RCC 7860 (cell line): Measurements from ENCODE around the gene PELI1.
"Not testable (repeated sequence)": the region's sequence is repeated elsewhere in the genome, so short reads cannot be mapped to it uniquely, and the experiment has no call there.

Source experiments
- DNase-seq: peaks from one replicate; pipeline ENCODE4 v3.0.0-alpha.2; 2015; ENCODE audit warnings: low spot score
- FAIRE-seq: peaks from 2 replicates; lab custom pipeline; 2012; peaks lifted over from hg19 to GRCh38; lab: Jason Lieb, UNC

The PELI1 gene

DNA sequence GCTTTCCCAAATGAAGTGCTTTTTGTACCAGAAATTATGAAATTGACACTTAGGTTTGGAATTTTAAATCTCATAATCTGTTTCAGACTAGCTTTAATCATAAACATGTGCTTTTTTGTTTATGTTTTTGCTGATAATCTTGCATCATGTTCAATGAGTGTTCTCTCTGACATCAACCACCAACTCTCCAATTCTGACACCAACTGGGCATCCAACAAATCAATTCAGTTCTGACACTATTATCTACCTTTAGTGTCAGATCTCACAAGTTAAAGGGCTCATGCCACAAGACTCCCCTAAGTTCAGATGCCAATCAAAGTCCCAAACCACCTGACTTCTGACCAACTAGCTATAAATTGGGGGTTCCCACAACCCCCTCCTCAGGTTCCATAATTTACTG is 19.6 kb downstream of the PELI1 start:
- DNase-seq (no peak), FAIRE-seq (no peak)

GRCh38 chr2:64124168-64124567 is 20.1 kb downstream of the PELI1 start:
- FAIRE-seq = no peak

GRCh38 chr2:64123740-64124139 is 20.5 kb downstream of the PELI1 start:
- FAIRE-seq (no peak), DNase-seq (no peak)

More at GRCh38 chr2:64124168-64124567, 20.1 kb downstream of the PELI1 start:
- no peak for DNase-seq

GRCh38 chr2:64122358-64122757 is 21.9 kb downstream of the PELI1 start:
- DNase-seq (no peak), FAIRE-seq (no peak)

DNA sequence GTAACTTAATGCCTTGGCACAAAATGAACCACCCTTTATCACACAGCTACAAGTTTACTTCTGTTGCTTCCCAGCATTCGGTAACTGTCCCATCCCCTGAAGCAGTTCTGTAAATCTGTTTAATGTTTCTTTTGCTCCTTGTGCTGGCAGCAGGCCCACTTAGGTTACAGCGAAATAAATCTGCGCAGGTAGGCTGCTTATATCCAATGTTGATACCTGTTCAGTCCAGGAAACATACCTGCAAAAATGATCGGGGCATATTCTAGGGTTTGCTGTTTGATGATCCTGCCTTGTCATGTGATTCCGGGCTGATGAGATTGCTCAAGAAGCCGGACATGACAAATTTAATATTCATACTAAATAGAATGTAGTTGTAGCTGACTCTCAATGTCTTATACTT is 23.3 kb downstream of the PELI1 start:
- DNase-seq (no peak), FAIRE-seq (no peak)

- FAIRE-seq = no peak
- DNase-seq = no peak
Observed at GRCh38 chr2:64120008-64120407, 24.2 kb downstream of the PELI1 start.

- FAIRE-seq (no peak), DNase-seq (no peak)
Observed at GRCh38 chr2:64119369-64119768, 24.9 kb downstream of the PELI1 start.

DNA sequence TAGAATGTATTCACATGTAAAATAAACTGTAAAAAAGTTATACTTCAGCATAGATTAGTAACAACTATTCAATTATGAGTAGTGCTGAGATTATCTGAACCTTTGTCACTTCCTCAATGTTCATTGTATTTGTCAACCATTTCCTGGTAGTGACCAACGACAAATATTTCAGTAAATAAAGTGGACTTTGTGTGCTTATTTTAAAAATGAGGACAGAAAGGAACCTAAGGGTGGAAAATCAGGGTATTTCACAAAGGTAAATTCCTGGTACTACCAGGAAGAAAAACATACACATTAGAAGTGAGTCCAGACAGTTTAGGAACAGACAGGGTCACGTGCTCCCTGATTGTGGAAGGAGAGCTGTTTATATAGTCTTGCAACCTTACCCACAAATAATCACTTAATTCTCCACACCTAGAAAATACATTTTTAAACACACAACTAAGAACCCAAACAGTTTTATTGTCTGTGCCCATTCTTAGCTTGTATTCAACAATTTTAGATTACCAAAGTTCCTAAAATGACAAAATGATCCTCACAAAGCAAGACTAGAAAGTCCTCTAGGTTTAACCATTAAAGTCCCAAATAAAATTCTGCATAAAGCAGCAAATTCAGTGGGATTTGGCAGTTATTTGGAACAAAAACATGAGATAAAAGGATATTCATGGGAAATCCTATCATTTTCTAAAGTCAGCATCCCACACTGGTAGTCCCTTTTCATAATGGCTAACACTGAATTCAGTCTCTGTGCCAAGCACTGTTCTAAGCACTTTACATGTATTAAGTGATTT is 28.2 kb downstream of the PELI1 start:
- no peak for DNase-seq
- FAIRE-seq = no peak

GRCh38 chr2:64114912-64115277 is 29.3 kb downstream of the PELI1 start:
- DNase-seq = no peak
- no peak for FAIRE-seq

DNA sequence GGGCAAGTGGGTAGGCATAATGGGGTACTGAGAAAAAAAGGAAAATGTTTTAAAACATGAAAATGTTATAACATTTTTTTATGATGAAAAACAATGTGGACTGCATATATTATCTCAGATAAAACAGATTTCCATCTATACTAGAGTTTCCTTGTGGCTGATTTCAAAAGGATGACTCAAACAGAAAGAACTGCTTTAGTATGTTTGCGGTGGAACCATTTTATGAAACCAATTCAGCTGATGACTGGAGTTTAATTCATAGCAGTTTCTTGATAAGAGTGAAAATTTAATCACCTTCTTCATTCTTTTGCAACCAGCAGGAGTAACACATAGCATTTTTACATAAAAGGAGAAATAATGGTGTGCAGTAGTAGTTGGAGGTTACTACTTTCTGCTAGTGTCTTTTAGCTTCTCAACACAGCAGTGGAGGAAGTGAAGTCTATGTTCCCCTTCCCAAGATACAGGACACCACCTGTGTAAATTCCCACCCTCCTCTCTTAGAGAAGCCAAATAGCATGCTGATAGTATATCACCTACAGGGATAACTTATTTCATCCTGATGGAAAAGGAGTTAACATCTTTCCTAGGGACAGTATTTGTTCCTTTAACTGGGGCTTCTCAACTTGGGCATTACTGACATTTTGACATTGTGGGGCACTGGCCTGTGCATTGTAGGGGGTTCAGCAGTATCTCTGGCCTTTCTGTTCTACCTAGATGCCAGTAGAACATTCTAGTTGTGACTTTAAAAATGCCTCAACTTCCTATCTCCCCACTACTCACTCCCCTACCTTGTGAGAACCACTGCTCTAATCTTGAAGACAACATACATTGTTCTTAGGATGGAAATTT is 29.9 kb downstream of the PELI1 start:
- DNase-seq (peak; percentile 66), FAIRE-seq (peak; percentile 97)

GRCh38 chr2:64112016-64112415 is 32.2 kb downstream of the PELI1 start:
- FAIRE-seq (peak; percentile 56), DNase-seq (no peak)

DNA sequence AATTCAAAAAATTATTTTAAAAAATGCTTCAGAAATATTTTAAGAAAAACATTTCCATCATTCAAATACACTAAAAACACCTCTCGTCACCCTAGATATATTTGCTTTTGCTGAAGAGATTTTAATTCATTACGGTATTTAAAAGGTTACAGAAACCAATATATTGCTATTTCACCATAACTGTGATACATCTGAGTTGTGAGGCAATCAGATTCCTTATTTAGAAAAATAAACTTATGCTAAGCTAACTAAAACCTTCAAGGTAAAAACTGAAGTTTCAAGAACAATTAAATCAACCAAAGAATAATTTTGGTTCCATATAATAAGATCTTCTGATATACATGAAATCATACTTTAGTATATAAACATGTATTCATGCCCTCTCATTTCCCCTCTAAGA is 32.8 kb downstream of the PELI1 start:
- DNase-seq (no peak), FAIRE-seq (no peak)

DNA sequence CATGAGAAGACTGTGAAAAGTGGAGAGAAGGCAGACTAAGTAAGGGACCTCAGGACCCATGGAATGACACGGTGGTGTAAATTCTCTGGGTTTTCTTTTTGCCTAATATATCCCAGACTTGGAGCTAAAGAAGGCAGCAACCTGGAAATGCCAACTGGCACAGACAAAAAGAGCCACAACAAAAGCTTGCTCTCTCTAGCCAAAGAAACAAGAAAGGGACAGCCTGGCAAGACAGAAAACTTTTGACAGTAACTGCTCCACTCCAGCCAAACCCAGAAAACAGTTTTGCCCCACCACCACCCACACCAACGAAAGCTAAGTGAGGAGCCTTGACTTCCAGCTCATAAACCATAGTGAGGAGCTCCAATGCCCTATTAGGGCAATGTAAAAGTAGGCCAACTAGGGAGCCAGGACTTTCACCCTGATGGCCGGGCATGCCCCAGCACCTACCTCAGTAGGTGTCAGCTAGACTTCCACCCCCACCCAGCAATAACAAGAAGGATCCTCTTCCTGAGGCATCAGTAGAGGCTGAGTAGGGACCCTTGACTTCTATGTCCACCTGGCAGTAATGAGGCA is 35.5 kb downstream of the PELI1 start:
- FAIRE-seq (no peak), DNase-seq (no peak)

- no peak for FAIRE-seq
- DNase-seq = no peak
Observed at GRCh38 chr2:64106481-64106880, 37.7 kb downstream of the PELI1 start.

DNA sequence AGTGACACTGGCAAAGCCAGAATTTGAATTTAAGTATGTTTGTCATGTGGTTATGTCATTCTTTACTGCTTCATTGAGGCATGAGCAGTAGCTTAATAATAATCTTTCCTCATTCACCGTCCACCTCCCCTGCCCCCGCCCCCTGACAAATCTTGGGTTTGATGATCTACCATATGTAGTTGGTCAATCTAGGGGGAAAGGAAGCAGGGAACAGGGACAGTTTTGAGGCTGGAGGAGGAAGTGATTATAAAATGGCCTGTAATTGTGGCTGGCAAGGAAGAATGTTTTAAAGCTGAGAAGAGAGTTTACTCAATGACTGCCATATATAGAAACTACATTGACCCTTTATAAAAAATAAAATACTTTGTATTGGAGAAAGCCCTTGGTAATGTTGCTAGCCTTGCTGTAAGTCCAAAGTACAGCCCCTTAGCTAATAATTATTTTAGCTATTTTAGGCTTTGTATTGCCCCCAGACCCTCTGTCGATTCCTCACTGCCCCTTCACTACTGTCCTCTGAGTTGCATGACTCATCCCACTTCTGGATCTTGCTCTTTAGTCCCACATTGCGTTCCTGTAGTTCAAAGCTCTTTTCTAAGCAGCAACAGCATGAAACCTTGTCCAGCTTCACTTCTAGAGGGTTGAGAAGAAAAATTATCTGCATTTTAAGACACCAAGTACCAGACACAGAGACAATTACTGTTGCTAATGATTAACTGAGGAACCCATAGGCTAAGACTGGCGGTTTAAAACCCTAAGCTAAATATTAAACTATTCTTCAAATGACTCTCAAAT is 38.4 kb downstream of the PELI1 start:
- peak; percentile 99 for FAIRE-seq
- peak; percentile 88 for DNase-seq

DNA sequence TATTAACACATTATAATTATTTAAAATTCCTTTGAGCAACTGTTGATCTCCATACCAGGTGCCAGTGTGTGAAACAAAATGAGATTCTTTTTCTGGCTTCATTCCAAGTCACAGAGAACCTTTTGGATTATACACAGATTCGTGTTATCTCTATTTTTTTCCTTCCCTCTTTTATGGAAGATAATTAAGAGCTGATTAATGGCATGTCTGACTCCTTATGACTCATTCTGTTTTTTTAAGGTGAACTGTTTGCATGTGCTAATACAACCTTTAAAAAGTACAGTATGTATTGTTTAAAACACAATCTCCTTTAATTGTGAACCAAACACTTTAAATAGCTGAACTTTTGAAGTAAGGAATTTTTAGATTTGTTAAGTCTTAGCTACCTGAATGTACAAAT is 39.3 kb downstream of the PELI1 start:
- FAIRE-seq (peak; percentile 76), DNase-seq (no peak)

- not testable (repeated sequence) for DNase-seq
- peak; percentile 72 for FAIRE-seq
Observed at GRCh38 chr2:64102736-64103135, 41.5 kb downstream of the PELI1 start.

GRCh38 chr2:64101141-64101591 is 43.1 kb downstream of the PELI1 start:
- peak; percentile 35 for FAIRE-seq
- no peak for DNase-seq

DNA sequence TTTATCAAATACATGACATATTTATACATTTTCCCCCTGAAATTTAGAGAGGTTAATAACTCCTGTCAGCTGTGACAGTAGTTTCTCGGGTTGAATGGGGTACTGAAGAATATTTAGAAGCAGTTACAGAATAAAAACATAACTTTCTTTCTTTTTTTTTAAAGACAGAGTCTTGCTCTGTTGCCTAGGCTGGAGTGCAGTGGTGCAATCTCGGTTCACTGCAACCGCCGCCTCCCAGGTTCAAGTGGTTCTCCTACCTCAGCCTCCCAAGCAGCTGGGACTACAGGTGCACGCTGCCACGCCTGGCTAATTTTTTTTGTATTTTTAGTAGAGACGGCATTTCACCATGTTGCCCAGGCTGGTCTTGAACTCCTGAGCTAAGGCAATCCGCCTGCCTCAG is 43.6 kb downstream of the PELI1 start:
- FAIRE-seq, DNase-seq: not testable (repeated sequence)

- no peak for DNase-seq
- FAIRE-seq = no peak
Observed at GRCh38 chr2:64094663-64095382, 49.4 kb downstream of the PELI1 start.
